CD4-positive, alpha-beta T cell (primary cell): ENCODE data around the gene DLEC1. TPM values are rescaled to one million over a fixed set of nuclear protein-coding genes. Genes with fewer than 3 reads are reported as not detected.
"Not testable (repeated sequence)": the region's sequence is repeated elsewhere in the genome, so short reads cannot be mapped to it uniquely, and the experiment has no call there.

Experiments
- ATAC-seq: fragments of 200-7000 bp; cut with Tn5 transposase; one replicate; pipeline ENCODE4 v1.10.0; 2022; ENCODE audit warnings: mild to moderate bottlenecking; ENCODE audit not compliant: poor library complexity
- CTCF ChIA-PET: fragments of 350-600 bp; sonication (Branson Sonifier 250); formaldehyde crosslinking; loops from one replicate; lab custom pipeline; 2021; ENCODE audit warnings: antibody characterized with exemption, inconsistent platforms; lab: Charles Lee
- POLR2A ChIA-PET: fragments of 350-600 bp; sonication (Branson Sonifier 250); formaldehyde crosslinking; loops from one replicate; lab custom pipeline; 2021; ENCODE audit warnings: antibody characterized with exemption, inconsistent platforms; lab: Charles Lee
- DNase-seq, 14 experiments: peaks; one replicate each; pipeline ENCODE4 v3.0.0-alpha.2; 2013 to 2020; ENCODE audit warnings: mixed read lengths in 2 of 14
- H3K27ac ChIP-seq, 2 donors: one replicate each; pipeline versions ENCODE4 v1.5.1 to v1.7.0; 2013; ENCODE audit warnings: low read length in 2 of 2, low read depth in 1 of 2, mild to moderate bottlenecking in 1 of 2
- H3K27me3 ChIP-seq, 2 experiments: 1 replicate in 1 of 2; 2 replicates in 1 of 2; pipeline versions ENCODE4 v1.6.1 to v1.7.0; 2013; ENCODE audit warnings: low read length in 2 of 2, control low read depth in 1 of 2, mild to moderate bottlenecking in 1 of 2, moderate library complexity in 1 of 2; ENCODE audit not compliant: insufficient read depth in 2 of 2, control insufficient read depth in 1 of 2
- H3K36me3 ChIP-seq: one replicate; pipeline ENCODE4 v1.6.1; 2013; ENCODE audit warnings: low read length, control low read depth; ENCODE audit not compliant: insufficient read depth
- H3K4me1 ChIP-seq: one replicate; pipeline ENCODE4 v1.6.1; 2013; ENCODE audit warnings: low read length, control low read depth; ENCODE audit not compliant: insufficient read depth
- H3K4me3 ChIP-seq: one replicate; pipeline ENCODE4 v1.5.1; 2013; ENCODE audit warnings: mild to moderate bottlenecking, low read length, moderate library complexity
- H3K9me3 ChIP-seq, 2 experiments: 1 replicate in 1 of 2; 2 replicates in 1 of 2; pipeline versions ENCODE4 v1.6.1 to v1.7.0; 2013; ENCODE audit warnings: low read length in 2 of 2, mild to moderate bottlenecking in 2 of 2, control low read depth in 1 of 2, moderate library complexity in 1 of 2; ENCODE audit not compliant: control insufficient read depth in 1 of 2, insufficient read depth in 1 of 2
- H3K27ac Mint-ChIP-seq: one replicate; pipeline ENCODE4 v1.8.0; 2020; ENCODE audit warnings: mixed read lengths
- H3K27me3 Mint-ChIP-seq: one replicate; pipeline ENCODE4 v1.8.0; 2021; ENCODE audit warnings: mixed read lengths
- H3K36me3 Mint-ChIP-seq: one replicate; pipeline ENCODE4 v1.8.0; 2021; ENCODE audit warnings: low read depth, mixed read lengths
- H3K4me1 Mint-ChIP-seq: one replicate; pipeline ENCODE4 v1.8.0; 2021; ENCODE audit warnings: low read depth, mixed read lengths
- H3K4me3 Mint-ChIP-seq: one replicate; pipeline ENCODE4 v1.8.0; 2020; ENCODE audit warnings: mild to moderate bottlenecking, mixed read lengths
- H3K9me3 Mint-ChIP-seq: one replicate; pipeline ENCODE4 v1.8.0; 2020; ENCODE audit warnings: mixed read lengths
- CTCF ChIP-seq: fragments of 200-600 bp; IDR thresholded peaks from one replicate; pipeline ENCODE4 v1.8.0; 2022; ENCODE audit warnings: antibody characterized with exemption, mild to moderate bottlenecking
- intact Hi-C, 2 experiments: fragments of 100-400 bp; cut with DNase I in 1 of 2; cut with micrococcal nuclease in 1 of 2; formaldehyde crosslinking; loops; one replicate each; pipeline versions ENCODE4 v1.15.1 to v1.9.0; 2023 to 2025; cut with DNase I, micrococcal nuclease
- total RNA-seq, 174 experiments: library from RNA in 2 of 174; stranded (reverse) in 2 of 174; gene quantifications; one replicate each; pipeline ENCODE4 v1.2.3 and lab custom pipeline; 2021 to 2026

Gene DLEC1
- total RNA-seq, 2 experiments from 2014 or later = 4.4 to 5.1 TPM

GRCh38 chr3:38034335-38034734 lies 4.7 kb upstream of the DLEC1 start:
- H3K4me3 Mint-ChIP-seq, H3K36me3 Mint-ChIP-seq, H3K4me3 ChIP-seq, H3K9me3 ChIP-seq, H3K27ac ChIP-seq, DNase-seq, ATAC-seq, H3K9me3 Mint-ChIP-seq, H3K36me3 ChIP-seq, H3K27me3 ChIP-seq, H3K27ac Mint-ChIP-seq, intact Hi-C loops, POLR2A ChIA-PET: not testable (repeated sequence)
- peaks cover 66% of the 10 kb centered on the region for H3K4me1 ChIP-seq
- CTCF ChIA-PET = interaction anchor here (1.5 kb wide), 1 partner anchor 38 kb away, joined by 6 read pairs; no protein-coding TSS in a partner anchor
- H3K27me3 Mint-ChIP-seq = peaks cover 13% of the 10 kb centered on the region
- peaks cover 22% of the 10 kb centered on the region for H3K4me1 Mint-ChIP-seq

- H3K27ac ChIP-seq = no peak overlapping the region
- no peak for DNase-seq
- no peak for TF ChIP-seq CTCF
- H3K36me3 ChIP-seq = no peaks in the 10 kb centered on the region
- H3K4me1 ChIP-seq = peaks cover 61% of the 10 kb centered on the region
- H3K27me3 ChIP-seq = peaks cover 3 to 4% of the 10 kb centered on the region in 2 experiments
- H3K4me3 ChIP-seq = no peak overlapping the region
- H3K9me3 ChIP-seq = no peaks in the 10 kb centered on the region
- Mint-ChIP-seq H3K4me1 (peaks cover 29% of the 10 kb centered on the region), H3K9me3 (peaks cover 4% of the 10 kb centered on the region), H3K4me3 (no peak overlapping the region), H3K27ac (peak overlapping the region; percentile 59), H3K36me3 (no peaks in the 10 kb centered on the region), H3K27me3 (peaks cover 6% of the 10 kb centered on the region)
- POLR2A ChIA-PET = no interaction called here
- intact Hi-C loops = loop anchor here in 1 of 2 experiments (5.0 kb wide), 1 partner anchor 101 kb away; the partner anchor contains the start of genes ACAA1 and MYD88
- CTCF ChIA-PET = no interaction called here
- ATAC-seq = no peak
Observed at GRCh38 chr3:38036286-38036685, 2.7 kb upstream of the DLEC1 start.

GRCh38 chr3:38036906-38037305 lies 2.1 kb upstream of the DLEC1 start:
- Mint-ChIP-seq H3K9me3 (peaks cover 4% of the 10 kb centered on the region), H3K36me3 (no peaks in the 10 kb centered on the region), H3K4me3 (no peak overlapping the region), H3K27ac (peak overlapping the region; percentile 59), H3K27me3 (peaks cover 6% of the 10 kb centered on the region), H3K4me1 (peaks cover 28% of the 10 kb centered on the region)
- Histone ChIP-seq H3K27me3 (peaks cover 2 to 3% of the 10 kb centered on the region in 2 experiments), H3K4me3 (no peak overlapping the region), H3K9me3 (no peaks in the 10 kb centered on the region), H3K4me1 (peaks cover 55% of the 10 kb centered on the region), H3K27ac (peak overlapping the region in 1 of 2 donors; percentile 96), H3K36me3 (no peaks in the 10 kb centered on the region)
- ChIA-PET CTCF (no interaction called here), POLR2A (no interaction called here)
- intact Hi-C loops = loop anchor here in 1 of 2 experiments (5.0 kb wide), 1 partner anchor 100 kb away; the partner anchor contains the start of genes ACAA1 and MYD88
- no peak for TF ChIP-seq CTCF
- DNase-seq = no peak
- ATAC-seq = no peak
